HG02870 (cell line): ENCODE data around the gene PCIF1.
"Not testable (repeated sequence)": the region's sequence is repeated elsewhere in the genome, so short reads cannot be mapped to it uniquely, and the experiment has no call there.

Experiments
- ATAC-seq: cut with Tn5 transposase; IDR thresholded peaks from one replicate; pipeline ENCODE4 v1.9.1; 2021; ENCODE audit warnings: mild to moderate bottlenecking, moderate library complexity; ENCODE audit not compliant: unreplicated experiment

Gene PCIF1

GRCh38 chr20:45934586-45935415 is at the start of gene PCIF1:
TSS of gene PCIF1 (plus strand) at chr20:45934683. CDS start at chr20:45939000, 4,317 bp downstream.
- ATAC-seq = peak; percentile 78

GRCh38 chr20:45886590-45887345 is 47.7 kb upstream of the PCIF1 start:
- no peak for ATAC-seq

GRCh38 chr20:45887346-45887715 is 47.2 kb upstream of the PCIF1 start, which contains the start of gene SPATA25:
TSS of gene SPATA25 (minus strand) at chr20:45887622. CDS start at chr20:45887590, 32 bp downstream.
- ATAC-seq = no peak

- no peak for ATAC-seq
Observed at GRCh38 chr20:45888681-45889080, 45.8 kb upstream of the PCIF1 start.

- no peak for ATAC-seq
Observed at GRCh38 chr20:45890077-45890984, 44.2 kb upstream of the PCIF1 start.

GRCh38 chr20:45890985-45891983 is 43.2 kb upstream of the PCIF1 start, which contains the start of the genes CTSA and NEURL2:
TSS of gene CTSA (plus strand) at chr20:45891335. CDS start at chr20:45891569, 234 bp downstream.
TSS of gene NEURL2 (minus strand) at chr20:45891208. CDS start at chr20:45890991, 217 bp downstream.
- ATAC-seq = peak; percentile 63

GRCh38 chr20:45892049-45892825 is 42.2 kb upstream of the PCIF1 start:
- ATAC-seq = no peak

GRCh38 chr20:45892828-45893500 is 41.5 kb upstream of the PCIF1 start:
- no peak for ATAC-seq

- no peak for ATAC-seq
Observed at GRCh38 chr20:45893831-45894230, 40.7 kb upstream of the PCIF1 start.

- ATAC-seq = no peak
Observed at GRCh38 chr20:45894797-45895196, 39.7 kb upstream of the PCIF1 start.

GRCh38 chr20:45896641-45897161 is 37.8 kb upstream of the PCIF1 start:
- no peak for ATAC-seq

GRCh38 chr20:45897289-45897688 is 37.2 kb upstream of the PCIF1 start:
- ATAC-seq = no peak

- ATAC-seq = no peak
Observed at GRCh38 chr20:45897692-45898091, 36.8 kb upstream of the PCIF1 start.

GRCh38 chr20:45898285-45898684 is 36.2 kb upstream of the PCIF1 start:
- no peak for ATAC-seq

GRCh38 chr20:45899046-45899835 is 35.2 kb upstream of the PCIF1 start:
- ATAC-seq = no peak

- not testable (repeated sequence) for ATAC-seq
Observed at GRCh38 chr20:45901332-45901731, 33.2 kb upstream of the PCIF1 start.

GRCh38 chr20:45902199-45902701 is 32.2 kb upstream of the PCIF1 start:
- ATAC-seq = no peak
